Measurements from ENCODE around the gene SOX15.

DNA sequence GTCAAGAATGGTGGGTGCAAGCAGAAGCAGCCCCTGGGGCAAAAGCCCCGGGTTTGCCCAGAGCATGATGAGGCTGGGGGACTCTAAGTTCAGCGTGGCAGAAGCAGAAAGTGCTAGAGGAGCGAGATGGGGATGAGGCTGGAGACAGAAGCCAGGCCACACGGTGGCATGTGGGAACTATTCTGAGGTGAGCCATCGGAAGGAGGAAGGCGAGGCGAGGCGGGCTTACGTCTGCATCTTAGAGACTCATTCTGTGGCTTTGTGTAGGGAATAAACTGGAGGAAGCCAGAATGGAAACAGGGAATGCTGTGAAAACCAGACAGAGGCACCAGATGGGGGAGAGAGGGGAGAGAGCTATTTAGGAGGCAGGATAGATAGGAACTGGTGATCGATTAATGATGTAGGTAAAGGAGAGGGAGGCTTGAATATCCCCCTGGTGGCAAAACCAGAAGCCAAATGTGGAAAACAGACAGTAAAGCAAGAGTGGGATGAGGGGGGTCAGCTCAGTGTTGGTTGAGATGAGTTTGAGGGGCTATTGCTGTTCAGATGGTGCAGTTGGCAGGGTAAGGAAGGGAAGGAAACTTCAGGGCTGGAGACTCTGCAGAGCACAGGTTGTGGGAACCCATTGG, 34.5 kb downstream of the SOX15 start:
- TF ChIP-seq, protein P1, sequence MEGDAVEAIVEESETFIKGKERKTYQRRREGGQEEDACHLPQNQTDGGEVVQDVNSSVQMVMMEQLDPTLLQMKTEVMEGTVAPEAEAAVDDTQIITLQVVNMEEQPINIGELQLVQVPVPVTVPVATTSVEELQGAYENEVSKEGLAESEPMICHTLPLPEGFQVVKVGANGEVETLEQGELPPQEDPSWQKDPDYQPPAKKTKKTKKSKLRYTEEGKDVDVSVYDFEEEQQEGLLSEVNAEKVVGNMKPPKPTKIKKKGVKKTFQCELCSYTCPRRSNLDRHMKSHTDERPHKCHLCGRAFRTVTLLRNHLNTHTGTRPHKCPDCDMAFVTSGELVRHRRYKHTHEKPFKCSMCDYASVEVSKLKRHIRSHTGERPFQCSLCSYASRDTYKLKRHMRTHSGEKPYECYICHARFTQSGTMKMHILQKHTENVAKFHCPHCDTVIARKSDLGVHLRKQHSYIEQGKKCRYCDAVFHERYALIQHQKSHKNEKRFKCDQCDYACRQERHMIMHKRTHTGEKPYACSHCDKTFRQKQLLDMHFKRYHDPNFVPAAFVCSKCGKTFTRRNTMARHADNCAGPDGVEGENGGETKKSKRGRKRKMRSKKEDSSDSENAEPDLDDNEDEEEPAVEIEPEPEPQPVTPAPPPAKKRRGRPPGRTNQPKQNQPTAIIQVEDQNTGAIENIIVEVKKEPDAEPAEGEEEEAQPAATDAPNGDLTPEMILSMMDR (IDR thresholded peaks at IDR 0.05; ENCODE audit: low read length) = no peak
- TF ChIP-seq EZH2phosphoT487 (IDR thresholded peaks at IDR 0.05; ENCODE audit: low read length) (no peak), EZH2 (optimal IDR thresholded peaks at IDR 0.05; ENCODE audit: low read depth, low read length) (no peak)
